ENCODE measurements around the gene EZH2.

The EZH2 gene

DNA sequence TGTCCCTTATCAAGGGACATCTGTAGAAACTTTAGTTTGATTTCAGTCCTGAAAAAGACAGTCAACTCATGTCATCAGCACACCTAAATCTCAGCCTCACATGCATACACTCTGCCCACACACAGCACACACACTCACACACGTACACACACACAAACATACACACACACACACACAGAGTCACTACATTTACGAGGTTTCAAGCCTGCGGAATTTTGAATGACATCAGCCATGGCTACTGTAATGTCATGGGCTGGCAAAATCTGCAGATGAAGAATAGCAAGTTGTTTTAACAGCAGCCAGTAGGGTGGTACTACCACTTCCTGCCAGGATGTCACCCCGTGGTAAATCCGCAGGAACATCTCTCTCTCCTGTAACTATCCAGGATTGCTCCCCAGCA, 37.1 kb upstream of the EZH2 start:
- WGBS, 2 donors (ENCODE audit: extremely low coverage in 2 of 2, insufficient read length in 2 of 2, insufficient replicate concordance in 1 of 2), result no CpG with 5 or more reads among the region's 5 CpGs
- H3K36me3 ChIP-seq (replicated peaks in 1 of 2; ENCODE audit: control insufficient read depth in 2 of 2, insufficient read depth in 2 of 2, low read length in 2 of 2), result no peaks in the 10 kb centered on the region
- H3K27ac ChIP-seq (replicated peaks; ENCODE audit: low read length), result no peak overlapping the region
- H3K14ac ChIP-seq (ENCODE audit: low read length), result no peak overlapping the region
- H2AK5ac ChIP-seq (ENCODE audit: low read depth, low read length), result no peak overlapping the region
- H3K4me2 ChIP-seq (ENCODE audit: insufficient read depth, low read length, poor library complexity, severe bottlenecking), result no peak overlapping the region
- no peak overlapping the region for H4K8ac ChIP-seq (ENCODE audit: low read depth, low read length)
- no peaks in the 10 kb centered on the region for H3K4me1 ChIP-seq (ENCODE audit: control insufficient read depth in 2 of 2, insufficient read depth in 1 of 2, low read depth in 1 of 2, low read length in 2 of 2)
- H3K23ac ChIP-seq (ENCODE audit: low read depth, low read length, poor library complexity), result no peak overlapping the region
- H2BK120ac ChIP-seq (ENCODE audit: low read depth, low read length), result no peak overlapping the region
- DNase-seq (ENCODE audit: low spot score), result no peak
- H2BK12ac ChIP-seq (ENCODE audit: low read length), result no peak overlapping the region
- no peak overlapping the region for H4K91ac ChIP-seq (ENCODE audit: low read depth, low read length, poor library complexity)
- H3K18ac ChIP-seq (ENCODE audit: low read length), result no peak overlapping the region
- no peak overlapping the region for H3K9ac ChIP-seq (ENCODE audit: low read depth, low read length, poor library complexity)
- no peak overlapping the region for H2BK15ac ChIP-seq (ENCODE audit: low read length)
- H3K9me3 ChIP-seq (replicated peaks in 1 of 2; ENCODE audit: control insufficient read depth in 2 of 2, insufficient read depth in 1 of 2, low read depth in 1 of 2, low read length in 2 of 2), result no peaks in the 10 kb centered on the region
- H2AFZ ChIP-seq (ENCODE audit: low read length), result no peak overlapping the region
- H3K79me1 ChIP-seq (ENCODE audit: low read depth, low read length), result no peaks in the 10 kb centered on the region
- no peak overlapping the region for H3K4ac ChIP-seq (ENCODE audit: low read length)
- H3K27me3 ChIP-seq (ENCODE audit: control insufficient read depth in 3 of 3, insufficient read depth in 3 of 3, low read depth in 1 of 3, low read length in 3 of 3), result peaks cover 0 to 31% (median 0%) of the 10 kb centered on the region in 3 experiments
- no peak overlapping the region for H2BK5ac ChIP-seq (ENCODE audit: low read length)
- no peak overlapping the region for H3K4me3 ChIP-seq (ENCODE audit: low read length in 2 of 2)

DNA sequence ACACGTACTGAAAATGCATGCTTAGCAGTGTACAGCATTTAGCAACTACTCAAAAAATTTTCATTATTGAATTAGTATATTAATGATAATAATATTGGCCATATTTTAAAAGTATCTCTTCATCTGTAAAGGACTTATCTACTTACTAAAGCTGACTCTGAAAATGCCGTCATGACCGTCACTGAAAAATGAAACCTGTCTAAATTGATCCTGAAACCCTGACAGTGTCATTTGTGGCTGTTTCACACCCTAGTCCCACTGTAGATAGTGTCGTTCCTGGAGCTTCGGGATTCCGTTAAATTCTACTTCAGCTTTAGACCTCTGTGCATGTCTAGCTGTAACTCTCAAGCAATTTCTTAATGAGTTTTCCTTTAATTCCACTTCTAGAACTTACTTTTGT, 35.8 kb upstream of the EZH2 start:
- H2BK15ac ChIP-seq (ENCODE audit: low read length), result no peak overlapping the region
- H3K4ac ChIP-seq (ENCODE audit: low read length), result no peak overlapping the region
- H3K36me3 ChIP-seq (replicated peaks in 1 of 2; ENCODE audit: control insufficient read depth in 2 of 2, insufficient read depth in 2 of 2, low read length in 2 of 2), result no peaks in the 10 kb centered on the region
- DNase-seq (ENCODE audit: low spot score), result no peak
- no peak overlapping the region for H3K27ac ChIP-seq (replicated peaks; ENCODE audit: low read length)
- H3K23ac ChIP-seq (ENCODE audit: low read depth, low read length, poor library complexity), result no peak overlapping the region
- H2BK120ac ChIP-seq (ENCODE audit: low read depth, low read length), result no peak overlapping the region
- H3K79me1 ChIP-seq (ENCODE audit: low read depth, low read length), result no peaks in the 10 kb centered on the region
- H3K9ac ChIP-seq (ENCODE audit: low read depth, low read length, poor library complexity), result no peak overlapping the region
- H3K4me2 ChIP-seq (ENCODE audit: insufficient read depth, low read length, poor library complexity, severe bottlenecking), result no peak overlapping the region
- peaks cover 0 to 29% (median 0%) of the 10 kb centered on the region in 3 experiments for H3K27me3 ChIP-seq (ENCODE audit: control insufficient read depth in 3 of 3, insufficient read depth in 3 of 3, low read depth in 1 of 3, low read length in 3 of 3)
- no peaks in the 10 kb centered on the region for H3K4me1 ChIP-seq (ENCODE audit: control insufficient read depth in 2 of 2, insufficient read depth in 1 of 2, low read depth in 1 of 2, low read length in 2 of 2)
- H4K91ac ChIP-seq (ENCODE audit: low read depth, low read length, poor library complexity), result no peak overlapping the region
- H3K18ac ChIP-seq (ENCODE audit: low read length), result no peak overlapping the region
- H3K14ac ChIP-seq (ENCODE audit: low read length), result no peak overlapping the region
- no peak overlapping the region for H2AK5ac ChIP-seq (ENCODE audit: low read depth, low read length)
- H2AFZ ChIP-seq (ENCODE audit: low read length), result no peak overlapping the region
- H3K9me3 ChIP-seq (replicated peaks in 1 of 2; ENCODE audit: control insufficient read depth in 2 of 2, insufficient read depth in 1 of 2, low read depth in 1 of 2, low read length in 2 of 2), result no peaks in the 10 kb centered on the region
- no peak overlapping the region for H3K4me3 ChIP-seq (ENCODE audit: low read length in 2 of 2)
- no peak overlapping the region for H4K8ac ChIP-seq (ENCODE audit: low read depth, low read length)
- WGBS, 2 donors (ENCODE audit: extremely low coverage in 2 of 2, insufficient read length in 2 of 2, insufficient replicate concordance in 1 of 2), result no CpG with 5 or more reads among the region's 6 CpGs
- H2BK5ac ChIP-seq (ENCODE audit: low read length), result no peak overlapping the region
- H2BK12ac ChIP-seq (ENCODE audit: low read length), result no peak overlapping the region

DNA sequence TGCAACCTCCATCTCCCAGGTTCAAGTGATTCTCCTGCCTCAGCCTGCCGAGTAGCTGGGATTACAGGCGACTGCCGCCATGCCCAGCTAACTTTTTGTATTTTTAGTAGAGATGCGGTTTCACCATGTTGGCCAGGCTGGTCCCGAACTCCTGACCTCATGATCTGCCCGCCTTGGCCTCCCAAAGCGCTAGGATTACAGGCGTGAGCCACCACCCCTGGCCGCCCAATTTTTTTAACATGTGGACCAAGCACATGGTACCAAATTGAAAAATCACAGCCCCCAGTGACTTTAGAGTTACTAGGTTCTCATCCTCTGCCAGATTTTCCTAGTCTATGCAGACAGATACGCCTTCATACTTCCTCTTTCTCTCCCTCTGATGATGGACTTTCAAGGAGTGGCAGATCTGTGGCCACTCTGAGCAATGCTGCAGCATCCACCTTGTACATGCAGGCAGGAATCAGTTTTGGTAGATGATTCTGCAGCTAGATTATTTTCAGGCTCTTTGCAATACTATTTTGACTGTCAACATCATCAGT, 34.0 kb upstream of the EZH2 start:
- no peak overlapping the region for H2BK15ac ChIP-seq (ENCODE audit: low read length)
- H2BK12ac ChIP-seq (ENCODE audit: low read length), result no peak overlapping the region
- H3K27me3 ChIP-seq (ENCODE audit: control insufficient read depth in 3 of 3, insufficient read depth in 3 of 3, low read depth in 1 of 3, low read length in 3 of 3), result peaks cover 0 to 33% (median 0%) of the 10 kb centered on the region in 3 experiments
- H2BK120ac ChIP-seq (ENCODE audit: low read depth, low read length), result no peak overlapping the region
- no peaks in the 10 kb centered on the region for H3K36me3 ChIP-seq (replicated peaks in 1 of 2; ENCODE audit: control insufficient read depth in 2 of 2, insufficient read depth in 2 of 2, low read length in 2 of 2)
- H3K23ac ChIP-seq (ENCODE audit: low read depth, low read length, poor library complexity), result no peak overlapping the region
- peaks cover 0 to 6% of the 10 kb centered on the region in 2 donors for H3K4me1 ChIP-seq (ENCODE audit: control insufficient read depth in 2 of 2, insufficient read depth in 1 of 2, low read depth in 1 of 2, low read length in 2 of 2)
- no CpG with 5 or more reads among the region's 10 CpGs for WGBS, 2 donors (ENCODE audit: extremely low coverage in 2 of 2, insufficient read length in 2 of 2, insufficient replicate concordance in 1 of 2)
- H3K14ac ChIP-seq (ENCODE audit: low read length), result no peak overlapping the region
- H3K9me3 ChIP-seq (replicated peaks in 1 of 2; ENCODE audit: control insufficient read depth in 2 of 2, insufficient read depth in 1 of 2, low read depth in 1 of 2, low read length in 2 of 2), result no peaks in the 10 kb centered on the region
- H4K8ac ChIP-seq (ENCODE audit: low read depth, low read length), result no peak overlapping the region
- no peak overlapping the region for H2AFZ ChIP-seq (ENCODE audit: low read length)
- H4K91ac ChIP-seq (ENCODE audit: low read depth, low read length, poor library complexity), result no peak overlapping the region
- no peak overlapping the region for H2AK5ac ChIP-seq (ENCODE audit: low read depth, low read length)
- H3K27ac ChIP-seq (replicated peaks; ENCODE audit: low read length), result no peak overlapping the region
- no peak overlapping the region for H3K4ac ChIP-seq (ENCODE audit: low read length)
- no peak overlapping the region for H3K4me2 ChIP-seq (ENCODE audit: insufficient read depth, low read length, poor library complexity, severe bottlenecking)
- no peak overlapping the region for H3K4me3 ChIP-seq (ENCODE audit: low read length in 2 of 2)
- H3K9ac ChIP-seq (ENCODE audit: low read depth, low read length, poor library complexity), result no peak overlapping the region
- no peak overlapping the region for H3K18ac ChIP-seq (ENCODE audit: low read length)
- no peaks in the 10 kb centered on the region for H3K79me1 ChIP-seq (ENCODE audit: low read depth, low read length)
- no peak for DNase-seq (ENCODE audit: low spot score)
- no peak overlapping the region for H2BK5ac ChIP-seq (ENCODE audit: low read length)

DNA sequence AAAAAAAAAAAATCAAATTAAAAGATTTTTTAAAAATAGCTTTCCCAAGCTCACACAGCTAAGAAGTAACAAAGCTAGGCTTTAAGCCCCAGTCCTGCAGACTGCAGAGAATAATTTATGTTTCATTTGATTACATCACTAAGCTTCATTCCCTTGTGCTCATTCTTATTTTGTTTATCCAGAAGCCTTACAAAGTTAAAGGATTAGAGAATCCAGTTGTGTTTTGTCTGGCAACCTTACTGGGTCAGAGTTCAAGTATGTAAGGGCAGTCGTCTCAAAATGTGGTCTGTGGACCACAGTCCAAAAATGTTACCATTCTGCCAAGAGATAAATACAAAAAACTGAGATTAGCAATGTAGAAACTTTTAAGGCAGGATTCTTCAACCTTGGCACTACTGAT, 32.1 kb upstream of the EZH2 start:
- H3K23ac ChIP-seq (ENCODE audit: low read depth, low read length, poor library complexity), result no peak overlapping the region
- no peak overlapping the region for H3K14ac ChIP-seq (ENCODE audit: low read length)
- H3K4ac ChIP-seq (ENCODE audit: low read length), result no peak overlapping the region
- H3K9me3 ChIP-seq (replicated peaks in 1 of 2; ENCODE audit: control insufficient read depth in 2 of 2, insufficient read depth in 1 of 2, low read depth in 1 of 2, low read length in 2 of 2), result no peaks in the 10 kb centered on the region
- H3K36me3 ChIP-seq (replicated peaks in 1 of 2; ENCODE audit: control insufficient read depth in 2 of 2, insufficient read depth in 2 of 2, low read length in 2 of 2), result no peaks in the 10 kb centered on the region
- H3K18ac ChIP-seq (ENCODE audit: low read length), result no peak overlapping the region
- no peak overlapping the region for H3K4me3 ChIP-seq (ENCODE audit: low read length in 2 of 2)
- no peak overlapping the region for H3K4me2 ChIP-seq (ENCODE audit: insufficient read depth, low read length, poor library complexity, severe bottlenecking)
- H2BK15ac ChIP-seq (ENCODE audit: low read length), result no peak overlapping the region
- WGBS, 2 donors (ENCODE audit: extremely low coverage in 2 of 2, insufficient read length in 2 of 2, insufficient replicate concordance in 1 of 2), result no CpG with 5 or more reads among the region's 1 CpG
- DNase-seq (ENCODE audit: low spot score), result no peak
- no peak overlapping the region for H4K8ac ChIP-seq (ENCODE audit: low read depth, low read length)
- no peak overlapping the region for H3K27ac ChIP-seq (replicated peaks; ENCODE audit: low read length)
- H3K9ac ChIP-seq (ENCODE audit: low read depth, low read length, poor library complexity), result no peak overlapping the region
- peaks cover 0 to 43% (median 0%) of the 10 kb centered on the region in 3 experiments for H3K27me3 ChIP-seq (ENCODE audit: control insufficient read depth in 3 of 3, insufficient read depth in 3 of 3, low read depth in 1 of 3, low read length in 3 of 3)
- H2BK5ac ChIP-seq (ENCODE audit: low read length), result no peak overlapping the region
- no peak overlapping the region for H2BK120ac ChIP-seq (ENCODE audit: low read depth, low read length)
- H4K91ac ChIP-seq (ENCODE audit: low read depth, low read length, poor library complexity), result no peak overlapping the region
- no peak overlapping the region for H2AK5ac ChIP-seq (ENCODE audit: low read depth, low read length)
- H2AFZ ChIP-seq (ENCODE audit: low read length), result no peak overlapping the region
- H3K4me1 ChIP-seq (ENCODE audit: control insufficient read depth in 2 of 2, insufficient read depth in 1 of 2, low read depth in 1 of 2, low read length in 2 of 2), result peaks cover 0 to 6% of the 10 kb centered on the region in 2 donors
- H2BK12ac ChIP-seq (ENCODE audit: low read length), result no peak overlapping the region
- no peaks in the 10 kb centered on the region for H3K79me1 ChIP-seq (ENCODE audit: low read depth, low read length)

Measured in neuronal stem cell (in vitro differentiated cells).